ENCODE data around the gene SFXN1. TPM values are rescaled to one million over a fixed set of nuclear protein-coding genes. Genes with fewer than 3 reads are reported as not detected.

SFXN1 gene
- total and polyA plus RNA-seq, 2 experiments from 2014 or later = 50.3 to 96.4 TPM

DNA sequence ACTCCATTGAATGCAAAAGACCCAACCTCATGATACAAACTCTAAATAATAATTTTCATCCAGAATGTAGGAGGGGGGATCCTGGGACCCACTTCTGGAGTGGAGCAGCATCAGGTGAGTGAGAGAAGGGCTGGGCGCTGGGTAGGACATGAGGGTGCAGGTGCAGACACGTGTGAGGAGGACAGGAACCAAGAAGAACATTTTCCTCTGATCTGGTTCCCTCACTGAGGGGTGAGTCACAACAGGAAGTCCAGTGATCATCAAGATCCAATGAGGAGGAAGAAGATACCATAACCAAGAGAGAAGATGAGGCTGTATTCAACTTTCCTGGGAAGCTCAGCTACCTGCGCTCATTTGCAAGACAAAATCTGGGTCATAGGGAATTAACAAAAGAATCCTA, 57.4 kb downstream of the SFXN1 start:
- no peak for TF ChIP-seq EZH2 (IDR thresholded peaks at IDR 0.05; ENCODE audit: insufficient read depth, poor library complexity, severe bottlenecking)
- TF ChIP-seq EZH2phosphoT487 (IDR thresholded peaks at IDR 0.05; ENCODE audit: insufficient read depth, low read depth) = no peak
- Histone ChIP-seq H3K9ac (no peak overlapping the region), H3K27ac (no peak overlapping the region), H3K79me2 (ENCODE audit: insufficient read depth) (no peaks in the 10 kb centered on the region), H2AFZ (no peak overlapping the region), H3K27me3 (replicated peaks; ENCODE audit: insufficient read depth) (no peaks in the 10 kb centered on the region), H3F3A (ENCODE audit: insufficient read depth) (no peaks in the 10 kb centered on the region), H3K9me3 (ENCODE audit: low read depth) (no peaks in the 10 kb centered on the region), H3K36me3 (ENCODE audit: low read depth) (no peaks in the 10 kb centered on the region), H4K20me1 (ENCODE audit: insufficient read depth) (no peaks in the 10 kb centered on the region), H3K4me3 (no peak overlapping the region), H3K9me2 (ENCODE audit: insufficient read depth) (no peaks in the 10 kb centered on the region), H3K4me2 (ENCODE audit: unreplicated experiment) (no peak overlapping the region), H3K4me1 (ENCODE audit: insufficient read depth) (no peaks in the 10 kb centered on the region)
- 93 to 95% methylated on average over 3 of the region's 3 CpGs for WGBS, 2 experiments (ENCODE audit: low coverage in 1 of 2, low lambda C conversion rate in 2 of 2, missing lambda C conversion rate in 2 of 2)
- in situ Hi-C loops (cut with MboI) = no loop called here
- no peak for DNase-seq

DNA sequence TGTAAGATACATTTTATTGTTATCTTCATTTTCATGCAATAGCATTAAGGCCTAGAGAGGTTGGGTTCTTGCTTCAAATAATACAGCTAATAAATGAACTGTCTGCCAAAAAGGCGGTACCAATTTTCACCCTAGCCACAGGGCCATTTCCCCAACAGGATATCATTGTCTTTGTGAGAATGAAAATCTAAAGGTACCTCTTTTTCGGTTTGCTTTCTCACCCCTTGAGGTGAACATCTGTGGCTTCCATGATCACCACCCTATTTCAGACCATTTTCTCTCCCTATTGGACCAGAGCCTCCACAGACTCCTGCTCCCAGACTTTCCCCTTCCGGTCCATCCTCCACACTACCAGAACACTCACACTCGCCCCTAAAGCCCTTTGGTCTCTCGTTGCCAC, 60.2 kb downstream of the SFXN1 start:
- H3K36me3 ChIP-seq (ENCODE audit: low read depth) = no peaks in the 10 kb centered on the region
- DNase-seq = no peak
- no peaks in the 10 kb centered on the region for H3K79me2 ChIP-seq (ENCODE audit: insufficient read depth)
- H3K4me1 ChIP-seq (ENCODE audit: insufficient read depth) = no peaks in the 10 kb centered on the region
- no peak overlapping the region for H3K4me2 ChIP-seq (ENCODE audit: unreplicated experiment)
- H3K9ac ChIP-seq = no peak overlapping the region
- no peaks in the 10 kb centered on the region for H3F3A ChIP-seq (ENCODE audit: insufficient read depth)
- WGBS, 2 experiments (ENCODE audit: low coverage in 1 of 2, low lambda C conversion rate in 2 of 2, missing lambda C conversion rate in 2 of 2) = 56 to 58% methylated on average over 5 of the region's 5 CpGs
- H3K27ac ChIP-seq = no peak overlapping the region
- no peak overlapping the region for H2AFZ ChIP-seq
- H3K27me3 ChIP-seq (replicated peaks; ENCODE audit: insufficient read depth) = no peaks in the 10 kb centered on the region
- no peaks in the 10 kb centered on the region for H3K9me3 ChIP-seq (ENCODE audit: low read depth)
- in situ Hi-C loops (cut with MboI) = no loop called here
- no peak overlapping the region for H3K4me3 ChIP-seq
- TF ChIP-seq EZH2 (IDR thresholded peaks at IDR 0.05; ENCODE audit: insufficient read depth, poor library complexity, severe bottlenecking) (no peak), EZH2phosphoT487 (IDR thresholded peaks at IDR 0.05; ENCODE audit: insufficient read depth, low read depth) (no peak)
- H3K9me2 ChIP-seq (ENCODE audit: insufficient read depth) = no peaks in the 10 kb centered on the region
- no peaks in the 10 kb centered on the region for H4K20me1 ChIP-seq (ENCODE audit: insufficient read depth)

GRCh38 chr5:175539936-175540335, 61.6 kb downstream of the SFXN1 start:
- H3K9ac ChIP-seq = no peak overlapping the region
- H3K4me1 ChIP-seq (ENCODE audit: insufficient read depth) = no peaks in the 10 kb centered on the region
- H3K27me3 ChIP-seq (replicated peaks; ENCODE audit: insufficient read depth) = no peaks in the 10 kb centered on the region
- no peak overlapping the region for H2AFZ ChIP-seq
- no peak overlapping the region for H3K27ac ChIP-seq
- no peaks in the 10 kb centered on the region for H3K36me3 ChIP-seq (ENCODE audit: low read depth)
- H3K4me2 ChIP-seq (ENCODE audit: unreplicated experiment) = no peak overlapping the region
- TF ChIP-seq EZH2phosphoT487 (IDR thresholded peaks at IDR 0.05; ENCODE audit: insufficient read depth, low read depth) = no peak
- no peak for TF ChIP-seq EZH2 (IDR thresholded peaks at IDR 0.05; ENCODE audit: insufficient read depth, poor library complexity, severe bottlenecking)
- H3K9me3 ChIP-seq (ENCODE audit: low read depth) = no peaks in the 10 kb centered on the region
- no peak for DNase-seq
- H3K79me2 ChIP-seq (ENCODE audit: insufficient read depth) = no peaks in the 10 kb centered on the region
- 13% methylated on average over 2 of the region's 2 CpGs for WGBS, 2 experiments (ENCODE audit: low coverage in 1 of 2, low lambda C conversion rate in 2 of 2, missing lambda C conversion rate in 2 of 2)
- no peaks in the 10 kb centered on the region for H4K20me1 ChIP-seq (ENCODE audit: insufficient read depth)
- no peaks in the 10 kb centered on the region for H3K9me2 ChIP-seq (ENCODE audit: insufficient read depth)
- no peak overlapping the region for H3K4me3 ChIP-seq
- no peaks in the 10 kb centered on the region for H3F3A ChIP-seq (ENCODE audit: insufficient read depth)
- in situ Hi-C loops (cut with MboI) = no loop called here

GRCh38 chr5:175541264-175541663, 62.9 kb downstream of the SFXN1 start:
- H3K9ac ChIP-seq = no peak overlapping the region
- no peaks in the 10 kb centered on the region for H3K9me2 ChIP-seq (ENCODE audit: insufficient read depth)
- H4K20me1 ChIP-seq (ENCODE audit: insufficient read depth) = no peaks in the 10 kb centered on the region
- H3K79me2 ChIP-seq (ENCODE audit: insufficient read depth) = no peaks in the 10 kb centered on the region
- no peaks in the 10 kb centered on the region for H3K4me1 ChIP-seq (ENCODE audit: insufficient read depth)
- no peak overlapping the region for H3K27ac ChIP-seq
- no peaks in the 10 kb centered on the region for H3K9me3 ChIP-seq (ENCODE audit: low read depth)
- in situ Hi-C loops (cut with MboI) = no loop called here
- H3K36me3 ChIP-seq (ENCODE audit: low read depth) = no peaks in the 10 kb centered on the region
- WGBS, 2 experiments (ENCODE audit: low coverage in 1 of 2, low lambda C conversion rate in 2 of 2, missing lambda C conversion rate in 2 of 2) = 29 to 33% methylated on average over 4 of the region's 4 CpGs
- H3K4me3 ChIP-seq = no peak overlapping the region
- H3F3A ChIP-seq (ENCODE audit: insufficient read depth) = no peaks in the 10 kb centered on the region
- no peaks in the 10 kb centered on the region for H3K27me3 ChIP-seq (replicated peaks; ENCODE audit: insufficient read depth)
- no peak overlapping the region for H3K4me2 ChIP-seq (ENCODE audit: unreplicated experiment)
- DNase-seq = no peak
- TF ChIP-seq EZH2phosphoT487 (IDR thresholded peaks at IDR 0.05; ENCODE audit: insufficient read depth, low read depth) = no peak
- no peak for TF ChIP-seq EZH2 (IDR thresholded peaks at IDR 0.05; ENCODE audit: insufficient read depth, poor library complexity, severe bottlenecking)
- H2AFZ ChIP-seq = no peak overlapping the region
